Keratinocyte (primary cell): ENCODE data around the gene TMEM151B. TPM values are rescaled to one million over a fixed set of nuclear protein-coding genes. Genes with fewer than 3 reads are reported as not detected.

ENCODE experiments used
- DNase-seq: peaks from one replicate; pipeline ENCODE4 v3.0.0-alpha.2; 2011; ENCODE audit warnings: low read depth, missing footprints, low spot score
- FAIRE-seq: peaks from 2 replicates; lab custom pipeline; 2011; peaks lifted over from hg19 to GRCh38; lab: Jason Lieb, UNC
- H2AFZ ChIP-seq: 2 replicates; pipeline ENCODE4 v1.6.0; 2012; ENCODE audit warnings: low read length, control low read depth, inconsistent platforms; ENCODE audit not compliant: control insufficient read depth
- H3K27ac ChIP-seq: 2 replicates; pipeline ENCODE4 v1.5.1; 2011; ENCODE audit warnings: low read length; ENCODE audit not compliant: control insufficient read depth, insufficient read depth
- H3K27me3 ChIP-seq: 3 replicates; pipeline ENCODE4 v1.6.0; 2011; ENCODE audit warnings: low read length; ENCODE audit not compliant: control insufficient read depth, insufficient read depth; ENCODE audit errors: extremely low read depth
- H3K36me3 ChIP-seq, 2 experiments: 2 replicates in 1 of 2; 3 replicates in 1 of 2; pipeline ENCODE4 v1.5.1; 2011; ENCODE audit warnings: low read length in 2 of 2, mild to moderate bottlenecking in 1 of 2; ENCODE audit not compliant: control insufficient read depth in 2 of 2, insufficient read depth in 2 of 2; ENCODE audit errors: extremely low read depth in 1 of 2
- H3K4me1 ChIP-seq: 3 replicates; pipeline ENCODE4 v1.5.1; 2011; ENCODE audit warnings: low read length; ENCODE audit not compliant: control insufficient read depth, insufficient read depth; ENCODE audit errors: extremely low read depth
- H3K4me2 ChIP-seq: 3 replicates; pipeline ENCODE4 v1.6.0; 2011; ENCODE audit warnings: low read depth, low read length; ENCODE audit not compliant: control insufficient read depth, insufficient read depth; ENCODE audit errors: extremely low read depth
- H3K4me3 ChIP-seq, 3 experiments: fragments of 200-600 bp in 1 of 3; sonication (generic) in 1 of 3; 2 replicates in 2 of 3; 3 replicates in 1 of 3; pipeline ENCODE4 v1.5.1; 2011 to 2016; ENCODE audit warnings: low read length in 3 of 3, mild to moderate bottlenecking in 3 of 3, control low read depth in 2 of 3, inconsistent platforms in 1 of 3, low read depth in 1 of 3, mixed read lengths in 1 of 3, mixed run types in 1 of 3, moderate library complexity in 1 of 3; ENCODE audit not compliant: control insufficient read depth in 2 of 3, insufficient read depth in 2 of 3; ENCODE audit errors: extremely low read depth in 1 of 3
- H3K79me2 ChIP-seq: 2 replicates; pipeline ENCODE4 v1.6.0; 2012; ENCODE audit warnings: low read length; ENCODE audit not compliant: control insufficient read depth, insufficient read depth
- H3K9ac ChIP-seq: 3 replicates; pipeline ENCODE4 v1.6.0; 2011; ENCODE audit warnings: low read length; ENCODE audit not compliant: control insufficient read depth, insufficient read depth; ENCODE audit errors: extremely low read depth
- H3K9me1 ChIP-seq: 3 replicates; pipeline ENCODE4 v1.6.0; 2011; ENCODE audit warnings: low read length; ENCODE audit not compliant: control insufficient read depth, insufficient read depth; ENCODE audit errors: extremely low read depth
- H3K9me3 ChIP-seq: 2 replicates; pipeline ENCODE4 v1.5.1; 2012; ENCODE audit warnings: low read depth, low read length; ENCODE audit not compliant: control insufficient read depth
- H4K20me1 ChIP-seq: 3 replicates; pipeline ENCODE4 v1.6.0; 2011; ENCODE audit warnings: low read length; ENCODE audit not compliant: control insufficient read depth, insufficient read depth; ENCODE audit errors: extremely low read depth
- CTCF ChIP-seq, 3 experiments: IDR thresholded peaks in 1 of 3; conservative IDR thresholded peaks in 1 of 3; optimal IDR thresholded peaks in 1 of 3; 2 replicates in 2 of 3; 3 replicates in 1 of 3; pipeline versions ENCODE3 to v1.5.1; 2011; ENCODE audit warnings: low read length in 3 of 3, mild to moderate bottlenecking in 3 of 3, moderate library complexity in 2 of 3, control low read depth in 1 of 3, inconsistent platforms in 1 of 3; ENCODE audit not compliant: insufficient read depth in 2 of 3; ENCODE audit errors: extremely low read depth in 1 of 3
- EZH2 ChIP-seq: IDR thresholded peaks from one replicate; pipeline ENCODE4 v1.6.1; 2012; ENCODE audit warnings: inconsistent platforms, mild to moderate bottlenecking, low read length, moderate library complexity
- dilution Hi-C: fragments of 300-500 bp; cut with MboI; formaldehyde crosslinking; loops from one replicate; pipeline ENCODE4 v1.7.0; 2020; ENCODE audit warnings: low sequenced_read_pairs; ENCODE audit not compliant: extremely low pct_ligation_motif_present
- polyA plus RNA-seq, 5 experiments: library from polyadenylated mRNA; depleted of rRNA in 3 of 5; stranded (reverse) in 3 of 5; stranded (forward) in 1 of 5; unstranded in 1 of 5; fragments of >200 nt; gene quantifications; 1 replicate in 1 of 5; 2 replicates in 3 of 5; 3 replicates in 1 of 5; pipeline versions ENCODE4 v1.2.1 to v1.2.3, GENCODE V29; 2011 to 2012; ENCODE audit warnings: missing spikeins in 2 of 5, low read depth in 1 of 5, low replicate concordance in 1 of 5

Gene TMEM151B
- polyA plus RNA-seq, 1 donor (not counting 4 experiments of a cell fraction or from before 2014, with no cell fraction given): not detected

- H4K20me1 ChIP-seq: peaks cover under 1% of the 10 kb centered on the region
- no peak overlapping the region for H2AFZ ChIP-seq
- no peaks in the 10 kb centered on the region for H3K36me3 ChIP-seq
- dilution Hi-C loops: no loop called here
- no peak overlapping the region for H3K27ac ChIP-seq
- TF ChIP-seq EZH2 (no peak), CTCF (optimal IDR thresholded peaks at IDR 0.05 in 1 of 3, IDR thresholded peaks at IDR 0.05 in 1 of 3, conservative IDR thresholded peaks at IDR 0.05 in 1 of 3; ENCODE audit: extremely low read depth in 1 of 3, insufficient read depth in 2 of 3, low read length in 3 of 3) (no peak)
- H3K4me3 ChIP-seq: no peak overlapping the region
- H3K9me3 ChIP-seq: no peaks in the 10 kb centered on the region
- DNase-seq (no peak), FAIRE-seq (no peak)
- no peak overlapping the region for H3K9ac ChIP-seq
- no peaks in the 10 kb centered on the region for H3K79me2 ChIP-seq
- H3K4me2 ChIP-seq: no peak overlapping the region
- peaks cover 80% of the 10 kb centered on the region for H3K27me3 ChIP-seq
- no peaks in the 10 kb centered on the region for H3K9me1 ChIP-seq
- H3K4me1 ChIP-seq: peaks cover 7% of the 10 kb centered on the region
These were observed 3.4 kb downstream of the TMEM151B start for GRCh38 chr6:44273617-44274016.

GRCh38 chr6:44275271-44275748 is 5.1 kb downstream of the TMEM151B start:
- Histone ChIP-seq H2AFZ (no peak overlapping the region), H3K9me3 (no peaks in the 10 kb centered on the region), H3K4me1 (no peaks in the 10 kb centered on the region), H3K9me1 (no peaks in the 10 kb centered on the region), H3K79me2 (no peaks in the 10 kb centered on the region), H3K27me3 (peaks cover 67% of the 10 kb centered on the region), H3K27ac (no peak overlapping the region), H3K9ac (no peak overlapping the region), H3K36me3 (no peaks in the 10 kb centered on the region), H3K4me2 (no peak overlapping the region), H4K20me1 (no peaks in the 10 kb centered on the region), H3K4me3 (no peak overlapping the region)
- no peak for TF ChIP-seq EZH2
- TF ChIP-seq CTCF (optimal IDR thresholded peaks at IDR 0.05 in 1 of 3, IDR thresholded peaks at IDR 0.05 in 1 of 3, conservative IDR thresholded peaks at IDR 0.05 in 1 of 3; ENCODE audit: extremely low read depth in 1 of 3, insufficient read depth in 2 of 3, low read length in 3 of 3): no peak
- dilution Hi-C loops: no loop called here
- FAIRE-seq: no peak
- DNase-seq: no peak
